NCI-H1436 (cell line): ENCODE results near the gene AKTIP.
A peak's percentile ranks its signal among the peaks of the same experiment; 100 is the strongest.
"Not testable (repeated sequence)": the region's sequence is repeated elsewhere in the genome, so short reads cannot be mapped to it uniquely, and the experiment has no call there.

Source experiments
- DNase-seq: peaks from one replicate; lab custom pipeline; 2025; lab: John Stamatoyannopoulos, UW

AKTIP gene

GRCh38 chr16:53502331-53503269, at the start of gene AKTIP:
Gene AKTIP, minus strand, starts transcription at chr16:53503209. Its CDS starts 2,950 bp downstream, at chr16:53500259.
- DNase-seq, result peak; percentile 62

GRCh38 chr16:53549970-53550690, 47.1 kb upstream of the AKTIP start:
- peak; percentile 71 for DNase-seq

GRCh38 chr16:53546988-53547391, 44.0 kb upstream of the AKTIP start:
- no peak for DNase-seq

GRCh38 chr16:53545433-53545832, 42.4 kb upstream of the AKTIP start:
- no peak for DNase-seq

- DNase-seq, result no peak
Measured at GRCh38 chr16:53542283-53542682, 39.3 kb upstream of the AKTIP start.

GRCh38 chr16:53541326-53541725, 38.3 kb upstream of the AKTIP start:
- no peak for DNase-seq

- DNase-seq, result not testable (repeated sequence)
Measured at GRCh38 chr16:53539759-53540718, 37.0 kb upstream of the AKTIP start.

GRCh38 chr16:53539346-53539745, 36.3 kb upstream of the AKTIP start:
- DNase-seq, result not testable (repeated sequence)

- DNase-seq, result no peak
Measured at GRCh38 chr16:53537626-53538025, 34.6 kb upstream of the AKTIP start.

GRCh38 chr16:53534206-53534605, 31.2 kb upstream of the AKTIP start:
- DNase-seq, result no peak

GRCh38 chr16:53530741-53531140, 27.7 kb upstream of the AKTIP start:
- DNase-seq, result no peak

- DNase-seq, result no peak
Measured at GRCh38 chr16:53530046-53530445, 27.0 kb upstream of the AKTIP start.

- DNase-seq, result peak; percentile 52
Measured at GRCh38 chr16:53529513-53529912, 26.5 kb upstream of the AKTIP start.

GRCh38 chr16:53528797-53529196, 25.8 kb upstream of the AKTIP start:
- no peak for DNase-seq

- no peak for DNase-seq
Measured at GRCh38 chr16:53523971-53524548, 21.1 kb upstream of the AKTIP start.

- no peak for DNase-seq
Measured at GRCh38 chr16:53523126-53523804, 20.3 kb upstream of the AKTIP start.

GRCh38 chr16:53519417-53520091, 16.5 kb upstream of the AKTIP start:
- DNase-seq, result no peak

GRCh38 chr16:53518550-53519416, 15.8 kb upstream of the AKTIP start:
- no peak for DNase-seq

GRCh38 chr16:53517851-53518250, 14.8 kb upstream of the AKTIP start:
- no peak for DNase-seq
